Esophagus muscularis mucosa (tissue), 4 donors: ENCODE measurements around the gene MAML3. TPM values are rescaled to one million over a fixed set of nuclear protein-coding genes. Genes with fewer than 3 reads are reported as not detected.

Experiments
- DNase-seq: peaks from one replicate; pipeline ENCODE4 v3.0.0-alpha.2; 2017; ENCODE audit errors: extremely low spot score
- H3K27ac ChIP-seq, 4 donors: fragments of 200-600 bp; sonication (generic); replicated peaks in 1 of 4; 1 replicate in 3 of 4; 2 replicates in 1 of 4; pipeline ENCODE4 v1.5.1; 2016 to 2019; ENCODE audit warnings: mild to moderate bottlenecking in 1 of 4
- H3K27me3 ChIP-seq, 4 donors: fragments of 200-600 bp; sonication (generic); one replicate each; pipeline versions ENCODE4 v1.5.1 to v1.6.0; 2016 to 2019
- H3K36me3 ChIP-seq, 4 donors: fragments of 200-600 bp; sonication (generic); one replicate each; pipeline ENCODE4 v1.5.1; 2016 to 2019
- H3K4me1 ChIP-seq, 4 donors: fragments of 200-600 bp; sonication (generic); one replicate each; pipeline ENCODE4 v1.5.1; 2016 to 2019
- H3K4me3 ChIP-seq, 4 donors: fragments of 200-600 bp; sonication (generic); 1 replicate in 2 of 4; 2 replicates in 2 of 4; pipeline ENCODE4 v1.5.1; 2016 to 2019; ENCODE audit warnings: mild to moderate bottlenecking in 4 of 4, moderate library complexity in 1 of 4
- H3K9me3 ChIP-seq, 4 donors: fragments of 200-600 bp; sonication (generic); 1 replicate in 3 of 4; 2 replicates in 1 of 4; pipeline ENCODE4 v1.5.1; 2016 to 2019
- CTCF ChIP-seq, 3 experiments: fragments of 200-600 bp in 2 of 3; fragments of 450-650 bp in 1 of 3; sonication (generic) in 2 of 3; IDR thresholded peaks; one replicate each; pipeline ENCODE4 v1.5.1; 2017 to 2019; ENCODE audit warnings: antibody characterized with exemption in 3 of 3, mild to moderate bottlenecking in 2 of 3, moderate library complexity in 1 of 3
- EP300 ChIP-seq: sonication (generic); formaldehyde crosslinking; IDR thresholded peaks from one replicate; pipeline ENCODE4 v1.6.1; 2017; ENCODE audit warnings: antibody characterized with exemption
- POLR2A ChIP-seq: fragments of 450-650 bp; IDR thresholded peaks from one replicate; pipeline ENCODE4 v1.6.1; 2017; ENCODE audit warnings: antibody characterized with exemption, moderate library complexity, mild to moderate bottlenecking, low read depth
- POLR2AphosphoS5 ChIP-seq, 2 donors: sonication (generic); formaldehyde crosslinking; IDR thresholded peaks; one replicate each; pipeline ENCODE4 v1.6.1; 2017; ENCODE audit warnings: antibody characterized with exemption in 2 of 2
- WGBS: methylation state at CpG from one replicate; pipeline ENCODE4 v1.1.5; 2018; 5-methylcytosine and 5-hydroxymethylcytosine counted together
- intact Hi-C: fragments of 100-400 bp; cut with DNase I; formaldehyde crosslinking; loops from one replicate; pipeline ENCODE4 v1.15.1; 2023
- total RNA-seq, 4 donors: library from RNA; depleted of rRNA; stranded (reverse); fragments of >200 nt; gene quantifications; one replicate each; pipeline versions ENCODE4 v1.1.0 to v1.2.1, GENCODE V29; 2016

MAML3 gene
- total RNA-seq, 4 donors from 2014 or later: 5.0 to 8.7 (median 7.1) TPM

DNA sequence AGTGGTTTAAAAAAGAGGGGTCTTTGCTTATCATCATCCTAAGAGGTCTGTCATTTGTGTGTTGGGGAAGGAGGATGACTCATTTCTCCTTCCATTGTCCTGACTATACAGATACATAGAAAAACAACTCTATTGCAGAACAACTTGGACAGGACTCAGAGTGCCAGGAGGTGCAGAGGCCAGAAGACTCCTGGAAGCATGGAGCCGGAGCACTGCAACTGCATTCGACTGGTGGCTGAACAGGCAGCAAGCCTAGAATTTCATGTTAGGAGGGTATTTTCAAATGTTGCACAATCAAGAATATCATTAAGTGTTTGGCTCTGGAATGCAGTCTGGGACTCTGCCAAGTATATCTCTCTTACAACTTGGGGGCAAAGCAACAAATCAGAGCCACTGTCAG lies 35.0 kb upstream of the MAML3 start:
- DNase-seq: no peak

GRCh38 chr4:140187316-140187695 lies 33.3 kb upstream of the MAML3 start:
- H3K36me3 ChIP-seq: no peaks in the 10 kb centered on the region
- H3K4me1 ChIP-seq: peaks cover 0 to 16% (median 10%) of the 10 kb centered on the region in 4 donors
- H3K27me3 ChIP-seq: no peaks in the 10 kb centered on the region
- no peak overlapping the region for H3K4me3 ChIP-seq
- no peak for TF ChIP-seq POLR2A
- no peak for TF ChIP-seq EP300
- no peak overlapping the region for H3K27ac ChIP-seq
- no peak for DNase-seq
- intact Hi-C loops: no loop called here
- WGBS: 91% methylated on average over 1 of the region's 1 CpG
- no peaks in the 10 kb centered on the region for H3K9me3 ChIP-seq

More for the DNA sequence above, 35.0 kb upstream of the MAML3 start:
- Histone ChIP-seq H3K4me3 (no peak overlapping the region), H3K4me1 (peaks cover 0 to 16% (median 10%) of the 10 kb centered on the region in 4 donors), H3K27ac (no peak overlapping the region), H3K36me3 (no peaks in the 10 kb centered on the region), H3K9me3 (no peaks in the 10 kb centered on the region), H3K27me3 (no peaks in the 10 kb centered on the region)
- 46% methylated on average over 2 of the region's 2 CpGs for WGBS
- TF ChIP-seq EP300: no peak
- TF ChIP-seq POLR2A: no peak
- TF ChIP-seq POLR2AphosphoS5 (IDR thresholded peaks at IDR 0.05): no peak
- TF ChIP-seq CTCF (IDR thresholded peaks at IDR 0.05): no peak
- intact Hi-C loops: no loop called here

GRCh38 chr4:140186651-140187315 lies 32.8 kb upstream of the MAML3 start:
- 67% methylated on average over 9 of the region's 9 CpGs for WGBS
- intact Hi-C loops: no loop called here

GRCh38 chr4:140186082-140186438 lies 32.1 kb upstream of the MAML3 start:
- H3K9me3 ChIP-seq: no peaks in the 10 kb centered on the region
- no peaks in the 10 kb centered on the region for H3K36me3 ChIP-seq
- DNase-seq: no peak
- 95% methylated on average over 8 of the region's 8 CpGs for WGBS
- peaks cover 0 to 16% (median 10%) of the 10 kb centered on the region in 4 donors for H3K4me1 ChIP-seq
- H3K4me3 ChIP-seq: no peak overlapping the region
- no peak for TF ChIP-seq EP300
- no peak for TF ChIP-seq POLR2AphosphoS5 (IDR thresholded peaks at IDR 0.05)
- TF ChIP-seq POLR2A: no peak
- TF ChIP-seq CTCF (IDR thresholded peaks at IDR 0.05): no peak
- intact Hi-C loops: no loop called here
- no peaks in the 10 kb centered on the region for H3K27me3 ChIP-seq
- no peak overlapping the region for H3K27ac ChIP-seq

More at GRCh38 chr4:140186651-140187315, 32.8 kb upstream of the MAML3 start:
- TF ChIP-seq CTCF (IDR thresholded peaks at IDR 0.05) (no peak), EP300 (no peak), POLR2A (no peak), POLR2AphosphoS5 (IDR thresholded peaks at IDR 0.05) (no peak)
- H3K27me3 ChIP-seq: no peaks in the 10 kb centered on the region
- no peak overlapping the region for H3K27ac ChIP-seq
- H3K36me3 ChIP-seq: no peaks in the 10 kb centered on the region
- H3K4me3 ChIP-seq: no peak overlapping the region
- peaks cover 0 to 16% (median 10%) of the 10 kb centered on the region in 4 donors for H3K4me1 ChIP-seq
- DNase-seq: no peak
- H3K9me3 ChIP-seq: no peaks in the 10 kb centered on the region

- no peaks in the 10 kb centered on the region for H3K9me3 ChIP-seq
- 83% methylated on average over 3 of the region's 3 CpGs for WGBS
- intact Hi-C loops: no loop called here
- H3K4me1 ChIP-seq: peaks cover 0 to 16% (median 10%) of the 10 kb centered on the region in 4 donors
- H3K4me3 ChIP-seq: no peak overlapping the region
- H3K27ac ChIP-seq: no peak overlapping the region
- no peak for TF ChIP-seq POLR2AphosphoS5 (IDR thresholded peaks at IDR 0.05)
- no peak for DNase-seq
- no peaks in the 10 kb centered on the region for H3K36me3 ChIP-seq
- H3K27me3 ChIP-seq: no peaks in the 10 kb centered on the region
Measured at GRCh38 chr4:140185412-140186081, 31.6 kb upstream of the MAML3 start.
